Measurements from ENCODE around the gene EPHB2. TPM values are rescaled to one million over a fixed set of nuclear protein-coding genes. Genes with fewer than 3 reads are reported as not detected.

EPHB2 gene
- total RNA-seq, 1 donor, result 24.9 TPM

GRCh38 chr1:22855668-22856606 lies 145.3 kb downstream of the EPHB2 start:
- H3K4me3 ChIP-seq (ENCODE audit: low read depth, low read length), result no peak overlapping the region
- TF ChIP-seq, protein P1, sequence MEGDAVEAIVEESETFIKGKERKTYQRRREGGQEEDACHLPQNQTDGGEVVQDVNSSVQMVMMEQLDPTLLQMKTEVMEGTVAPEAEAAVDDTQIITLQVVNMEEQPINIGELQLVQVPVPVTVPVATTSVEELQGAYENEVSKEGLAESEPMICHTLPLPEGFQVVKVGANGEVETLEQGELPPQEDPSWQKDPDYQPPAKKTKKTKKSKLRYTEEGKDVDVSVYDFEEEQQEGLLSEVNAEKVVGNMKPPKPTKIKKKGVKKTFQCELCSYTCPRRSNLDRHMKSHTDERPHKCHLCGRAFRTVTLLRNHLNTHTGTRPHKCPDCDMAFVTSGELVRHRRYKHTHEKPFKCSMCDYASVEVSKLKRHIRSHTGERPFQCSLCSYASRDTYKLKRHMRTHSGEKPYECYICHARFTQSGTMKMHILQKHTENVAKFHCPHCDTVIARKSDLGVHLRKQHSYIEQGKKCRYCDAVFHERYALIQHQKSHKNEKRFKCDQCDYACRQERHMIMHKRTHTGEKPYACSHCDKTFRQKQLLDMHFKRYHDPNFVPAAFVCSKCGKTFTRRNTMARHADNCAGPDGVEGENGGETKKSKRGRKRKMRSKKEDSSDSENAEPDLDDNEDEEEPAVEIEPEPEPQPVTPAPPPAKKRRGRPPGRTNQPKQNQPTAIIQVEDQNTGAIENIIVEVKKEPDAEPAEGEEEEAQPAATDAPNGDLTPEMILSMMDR (IDR thresholded peaks at IDR 0.05; ENCODE audit: insufficient read depth, low read length), result no peak
- DNase-seq (ENCODE audit: low read depth), result no peak

- H3K4me3 ChIP-seq (ENCODE audit: low read depth, low read length), result no peak overlapping the region
- DNase-seq (ENCODE audit: low read depth), result no peak
- TF ChIP-seq, protein P1 (IDR thresholded peaks at IDR 0.05; ENCODE audit: insufficient read depth, low read length), result no peak
Measured at GRCh38 chr1:22857661-22858060, 147.0 kb downstream of the EPHB2 start.

GRCh38 chr1:22860414-22860800 lies 149.8 kb downstream of the EPHB2 start:
- TF ChIP-seq, protein P1 (IDR thresholded peaks at IDR 0.05; ENCODE audit: insufficient read depth, low read length), result no peak
- no peak overlapping the region for H3K4me3 ChIP-seq (ENCODE audit: low read depth, low read length)
- no peak for DNase-seq (ENCODE audit: low read depth)

- TF ChIP-seq, protein P1 (IDR thresholded peaks at IDR 0.05; ENCODE audit: insufficient read depth, low read length), result no peak
Measured at GRCh38 chr1:22860883-22861385, 150.3 kb downstream of the EPHB2 start.

GRCh38 chr1:22861764-22862440 lies 151.3 kb downstream of the EPHB2 start:
- TF ChIP-seq, protein P1 (IDR thresholded peaks at IDR 0.05; ENCODE audit: insufficient read depth, low read length), result peak; percentile 98
- DNase-seq (ENCODE audit: low read depth), result peak; percentile 83
- no peak overlapping the region for H3K4me3 ChIP-seq (ENCODE audit: low read depth, low read length)

More at GRCh38 chr1:22860883-22861385, 150.3 kb downstream of the EPHB2 start:
- H3K4me3 ChIP-seq (ENCODE audit: low read depth, low read length), result no peak overlapping the region
- DNase-seq (ENCODE audit: low read depth), result no peak

- TF ChIP-seq, protein P1 (IDR thresholded peaks at IDR 0.05; ENCODE audit: insufficient read depth, low read length), result no peak
- H3K4me3 ChIP-seq (ENCODE audit: low read depth, low read length), result no peak overlapping the region
- no peak for DNase-seq (ENCODE audit: low read depth)
Measured at GRCh38 chr1:22862752-22863151, 152.1 kb downstream of the EPHB2 start.
